K562 (cell line): Measurements from ENCODE around the gene GALNT17.

Experiments used
- C11orf30 ChIP-seq: fragments of 450-650 bp; IDR thresholded peaks from 2 replicates; pipeline ENCODE4 v1.6.1; 2016; ENCODE audit warnings: low read depth, mild to moderate bottlenecking
- CTCF ChIP-seq, 3 experiments: IDR thresholded peaks in 2 of 3; conservative IDR thresholded peaks in 1 of 3; 2 replicates each; pipeline ENCODE4 v1.5.1; 2011 to 2012; ENCODE audit warnings: low read length in 3 of 3, mild to moderate bottlenecking in 3 of 3, control low read depth in 2 of 3, improper control_type of control experiment in 1 of 3, inconsistent platforms in 1 of 3, low read depth in 1 of 3, mixed read lengths in 1 of 3, moderate library complexity in 1 of 3; ENCODE audit not compliant: insufficient read depth in 2 of 3
- ELK1 ChIP-seq: sonication (generic); formaldehyde crosslinking; IDR thresholded peaks from 2 replicates; pipeline ENCODE4 v1.8.1; 2022; ENCODE audit warnings: missing genetic modification reagents
- EZH2 ChIP-seq: IDR thresholded peaks from 2 replicates; pipeline ENCODE4 v1.6.1; 2012; ENCODE audit warnings: low read depth, mild to moderate bottlenecking, inconsistent platforms, low read length, borderline replicate concordance
- FOXO4 ChIP-seq: fragments of 450-650 bp; formaldehyde crosslinking; IDR thresholded peaks from 2 replicates; pipeline ENCODE4 v1.4.0; 2020; ENCODE audit warnings: mild to moderate bottlenecking, moderate library complexity
- MAX ChIP-seq: sonication (generic); formaldehyde crosslinking; IDR thresholded peaks from 2 replicates; pipeline ENCODE4 v1.9.0; 2022; ENCODE audit warnings: mild to moderate bottlenecking, missing genetic modification reagents
- MEF2A ChIP-seq: IDR thresholded peaks from 2 replicates; pipeline ENCODE4 v1.6.1; 2011; ENCODE audit warnings: low read depth, mild to moderate bottlenecking, low read length, moderate library complexity; ENCODE audit not compliant: control insufficient read depth
- POLR2AphosphoS5 ChIP-seq: IDR thresholded peaks from 2 replicates; pipeline ENCODE4 v1.6.1; 2011; ENCODE audit warnings: mild to moderate bottlenecking, low read depth, low read length, moderate library complexity; ENCODE audit not compliant: control insufficient read depth, insufficient read depth
- ZBTB7A ChIP-seq: IDR thresholded peaks from 2 replicates; pipeline ENCODE4 v1.6.1; 2011; ENCODE audit warnings: low read depth, mild to moderate bottlenecking, low read length, moderate library complexity, borderline replicate concordance; ENCODE audit not compliant: control insufficient read depth
- ZNF175 ChIP-seq: fragments of 200-800 bp; sonication (Bioruptor generic); IDR thresholded peaks from 2 replicates; pipeline ENCODE4 v1.6.1; 2016; ENCODE audit warnings: low read depth, mild to moderate bottlenecking, missing genetic modification characterization, missing compliant biosample characterization
- ZNF431 ChIP-seq: sonication (generic); formaldehyde crosslinking; IDR thresholded peaks from 2 replicates; pipeline ENCODE4 v1.8.0; 2022; ENCODE audit warnings: mild to moderate bottlenecking, missing genetic modification reagents

GRCh38 chr7:71255537-71256178, 123.7 kb downstream of the GALNT17 start:
- no peak for TF ChIP-seq FOXO4
- TF ChIP-seq EZH2: no peak
- no peak for TF ChIP-seq C11orf30
- TF ChIP-seq ZNF175 (CRISPR knock-in tag): no peak
- TF ChIP-seq CTCF (IDR thresholded peaks at IDR 0.05 in 2 of 3, conservative IDR thresholded peaks at IDR 0.05 in 1 of 3; ENCODE audit: insufficient read depth in 2 of 3, low read depth in 1 of 3, low read length in 3 of 3): no peak
- TF ChIP-seq MAX (CRISPR knock-in tag): no peak
- TF ChIP-seq MEF2A: no peak
- TF ChIP-seq ELK1 (CRISPR knock-in tag): no peak
- no peak for TF ChIP-seq POLR2AphosphoS5
- no peak for TF ChIP-seq ZBTB7A
- TF ChIP-seq ZNF431 (CRISPR knock-in tag): no peak
